HG03354 (cell line): ENCODE measurements around the gene PRDM2.

ENCODE experiments used
- ATAC-seq: cut with Tn5 transposase; IDR thresholded peaks from one replicate; pipeline ENCODE4 v1.9.1; 2021; ENCODE audit warnings: mild to moderate bottlenecking; ENCODE audit not compliant: unreplicated experiment, poor library complexity, severe bottlenecking

PRDM2 gene

GRCh38 chr1:13783551-13783950 lies 83.6 kb downstream of the PRDM2 start:
- ATAC-seq = no peak

GRCh38 chr1:13784971-13785370 lies 85.0 kb downstream of the PRDM2 start:
- no peak for ATAC-seq

- no peak for ATAC-seq
Measured at GRCh38 chr1:13786541-13786940, 86.6 kb downstream of the PRDM2 start.

GRCh38 chr1:13788795-13789194 lies 88.8 kb downstream of the PRDM2 start:
- ATAC-seq = no peak

GRCh38 chr1:13790290-13791030 lies 90.5 kb downstream of the PRDM2 start:
- no peak for ATAC-seq

- no peak for ATAC-seq
Measured at GRCh38 chr1:13792419-13792818, 92.4 kb downstream of the PRDM2 start.

- ATAC-seq = no peak
Measured at GRCh38 chr1:13793088-13793730, 93.2 kb downstream of the PRDM2 start.

GRCh38 chr1:13794231-13795187 lies 94.5 kb downstream of the PRDM2 start:
- no peak for ATAC-seq

GRCh38 chr1:13797397-13797796 lies 97.4 kb downstream of the PRDM2 start:
- ATAC-seq = no peak

- no peak for ATAC-seq
Measured at GRCh38 chr1:13798120-13798519, 98.1 kb downstream of the PRDM2 start.

- ATAC-seq = no peak
Measured at GRCh38 chr1:13799502-13800283, 99.7 kb downstream of the PRDM2 start.

- no peak for ATAC-seq
Measured at GRCh38 chr1:13801232-13801631, 101.2 kb downstream of the PRDM2 start.

GRCh38 chr1:13801655-13802486 lies 101.9 kb downstream of the PRDM2 start:
- no peak for ATAC-seq

- ATAC-seq = no peak
Measured at GRCh38 chr1:13802782-13803545, 103.0 kb downstream of the PRDM2 start.

- ATAC-seq = no peak
Measured at GRCh38 chr1:13803546-13804239, 103.7 kb downstream of the PRDM2 start.

GRCh38 chr1:13804240-13804633 lies 104.2 kb downstream of the PRDM2 start:
- no peak for ATAC-seq

GRCh38 chr1:13805431-13805830 lies 105.4 kb downstream of the PRDM2 start:
- ATAC-seq = no peak

GRCh38 chr1:13806108-13806507 lies 106.1 kb downstream of the PRDM2 start:
- no peak for ATAC-seq
